Activated gamma-delta T cell treated with Interleukin-2 at 50 U/mL for 16 hours (primary cell): ENCODE results near the gene BLM.

ENCODE experiments used
- DNase-seq: peaks from one replicate; pipeline ENCODE4 v3.0.0-alpha.2; 2020

The BLM gene

GRCh38 chr15:90799639-90800170 lies 82.6 kb downstream of the BLM start:
- no peak for DNase-seq

GRCh38 chr15:90801803-90802202 lies 84.7 kb downstream of the BLM start:
- DNase-seq = no peak

GRCh38 chr15:90807074-90807785 lies 90.1 kb downstream of the BLM start:
- DNase-seq = no peak

GRCh38 chr15:90807786-90808086 lies 90.6 kb downstream of the BLM start:
- DNase-seq = no peak

- no peak for DNase-seq
Observed at GRCh38 chr15:90808517-90809235, 91.5 kb downstream of the BLM start.

- DNase-seq = no peak
Observed at GRCh38 chr15:90809536-90809935, 92.4 kb downstream of the BLM start.

GRCh38 chr15:90810354-90810753 lies 93.2 kb downstream of the BLM start:
- no peak for DNase-seq

GRCh38 chr15:90812171-90812957 lies 95.2 kb downstream of the BLM start:
- no peak for DNase-seq

- DNase-seq = no peak
Observed at GRCh38 chr15:90812958-90813265, 95.8 kb downstream of the BLM start.

GRCh38 chr15:90813796-90814190 lies 96.6 kb downstream of the BLM start:
- DNase-seq = no peak

- DNase-seq = no peak
Observed at GRCh38 chr15:90814191-90814821, 97.2 kb downstream of the BLM start.

GRCh38 chr15:90816401-90817116 lies 99.4 kb downstream of the BLM start:
- DNase-seq = peak; percentile 32

GRCh38 chr15:90817117-90818057 lies 100.2 kb downstream of the BLM start:
- no peak for DNase-seq

GRCh38 chr15:90818251-90819210 lies 101.4 kb downstream of the BLM start:
- DNase-seq = no peak

- DNase-seq = no peak
Observed at GRCh38 chr15:90819390-90819789, 102.2 kb downstream of the BLM start.

GRCh38 chr15:90819850-90820249 lies 102.7 kb downstream of the BLM start:
- no peak for DNase-seq

- DNase-seq = no peak
Observed at GRCh38 chr15:90820481-90820880, 103.3 kb downstream of the BLM start.

GRCh38 chr15:90822204-90822955 lies 105.2 kb downstream of the BLM start:
- DNase-seq = no peak

- DNase-seq = no peak
Observed at GRCh38 chr15:90823455-90823974, 106.4 kb downstream of the BLM start.
